ENCODE data around the gene CHD6. TPM values are rescaled to one million over a fixed set of nuclear protein-coding genes. Genes with fewer than 3 reads are reported as not detected.

CHD6 gene
- total RNA-seq, 1 experiment from 2014 or later = 14.2 TPM

DNA sequence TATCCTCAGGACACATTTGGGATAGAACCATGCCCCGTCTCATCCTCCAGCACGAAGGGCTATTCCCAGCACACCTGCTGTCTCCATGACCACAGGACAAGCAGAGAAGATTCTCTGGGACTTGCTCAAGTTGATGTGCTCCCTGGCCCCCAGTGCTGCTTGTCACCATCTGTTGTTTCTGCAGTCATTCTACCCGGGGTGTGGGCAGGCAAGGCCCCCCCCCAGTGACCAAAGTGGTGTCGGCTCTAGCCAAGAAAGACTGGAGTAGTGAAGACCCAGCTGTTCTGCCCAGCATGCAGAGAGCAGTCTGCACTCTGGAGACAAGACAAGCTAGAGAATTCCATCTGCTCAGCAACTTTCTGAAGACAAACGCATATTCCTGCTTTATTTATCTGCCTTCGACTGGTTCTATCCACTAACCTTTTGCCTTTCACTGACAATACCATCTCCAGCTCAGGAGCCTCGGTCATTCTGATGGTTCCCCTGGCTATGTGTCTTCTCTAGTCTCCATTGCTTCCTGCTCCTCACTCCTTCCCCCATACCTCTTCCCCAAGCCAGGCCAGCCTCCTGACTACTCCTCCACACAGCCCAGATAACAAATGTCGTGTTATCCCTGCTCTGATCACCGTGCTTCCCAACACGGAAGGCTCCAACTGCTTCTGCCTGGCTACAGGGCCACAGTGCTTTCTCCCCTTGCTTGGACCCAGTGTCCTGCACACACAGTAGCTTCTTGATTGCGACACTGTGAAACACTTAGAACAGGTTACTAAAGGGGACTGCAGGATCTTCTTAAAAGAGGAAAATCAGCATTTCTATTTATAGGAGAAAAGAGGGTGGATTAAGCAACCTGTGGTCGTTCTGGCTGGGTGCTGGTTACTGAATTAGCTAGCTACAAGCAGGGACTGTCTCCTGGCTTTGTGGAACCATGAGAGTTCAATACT, 164.9 kb downstream of the CHD6 start:
- DNase-seq (ENCODE audit: low spot score) = peak; percentile 45
- in situ Hi-C loops (cut with HindIII; ENCODE audit: low sequenced_read_pairs) = no loop called here

DNA sequence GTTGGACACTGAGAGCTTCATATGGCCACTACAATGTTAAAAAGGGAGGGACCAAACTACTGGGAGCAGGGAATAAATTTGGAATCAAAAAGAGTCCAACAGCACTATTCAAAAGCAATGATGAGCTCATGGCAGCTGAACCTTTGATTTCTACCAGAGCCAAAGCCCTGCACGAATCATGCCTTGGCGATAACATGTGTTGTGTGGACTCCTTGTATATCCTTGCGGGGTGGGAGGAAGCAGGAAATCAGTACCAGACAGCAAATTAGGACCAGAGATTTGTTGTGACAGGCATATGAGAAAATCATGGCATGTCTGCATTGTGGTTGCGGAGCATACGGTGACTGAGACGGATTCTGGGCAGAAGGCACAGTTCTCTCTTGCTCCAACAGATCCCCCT, 166.0 kb downstream of the CHD6 start:
- in situ Hi-C loops (cut with HindIII; ENCODE audit: low sequenced_read_pairs) = no loop called here
- DNase-seq (ENCODE audit: low spot score) = no peak

DNA sequence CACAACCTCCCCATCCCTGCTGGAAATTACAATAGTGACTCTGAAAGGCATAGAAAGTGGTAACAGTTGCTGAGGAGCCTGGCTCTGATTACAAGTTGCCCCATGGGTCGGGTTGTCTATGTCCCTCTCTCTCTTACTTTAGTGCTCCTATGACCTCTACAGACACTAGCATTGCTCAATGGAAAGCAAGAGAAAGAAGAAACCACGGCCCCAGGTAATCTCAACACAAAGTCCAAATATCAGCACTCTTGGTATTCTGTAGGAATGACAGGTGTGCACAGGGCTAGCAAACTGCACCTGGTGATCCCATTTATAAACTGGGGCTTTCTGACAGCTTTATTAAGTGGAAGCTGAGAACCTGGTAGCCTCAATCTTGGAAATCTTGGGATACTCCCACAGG, 171.2 kb downstream of the CHD6 start:
- no peak for DNase-seq (ENCODE audit: low spot score)
- in situ Hi-C loops (cut with HindIII; ENCODE audit: low sequenced_read_pairs) = no loop called here

DNA sequence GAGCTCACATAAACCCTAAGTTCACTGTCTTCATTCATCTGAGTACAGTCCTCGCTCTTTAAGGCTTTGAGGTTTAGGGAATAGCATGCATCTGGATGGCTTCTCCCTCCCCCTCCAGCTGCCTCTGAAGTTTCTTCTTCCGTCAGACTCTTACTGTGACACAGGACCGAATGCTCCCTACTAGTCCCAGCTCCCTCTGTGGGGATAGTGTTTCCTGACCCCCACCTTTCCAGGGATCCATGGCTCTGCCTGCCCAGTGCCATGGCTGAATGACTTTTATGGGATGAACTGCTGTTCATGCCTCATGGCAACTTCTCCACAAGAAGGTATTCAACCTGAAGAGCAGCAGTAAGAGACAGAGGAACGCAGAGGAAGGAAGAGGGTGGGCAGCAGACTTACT, 171.7 kb downstream of the CHD6 start:
- in situ Hi-C loops (cut with HindIII; ENCODE audit: low sequenced_read_pairs) = no loop called here
- no peak for DNase-seq (ENCODE audit: low spot score)

DNA sequence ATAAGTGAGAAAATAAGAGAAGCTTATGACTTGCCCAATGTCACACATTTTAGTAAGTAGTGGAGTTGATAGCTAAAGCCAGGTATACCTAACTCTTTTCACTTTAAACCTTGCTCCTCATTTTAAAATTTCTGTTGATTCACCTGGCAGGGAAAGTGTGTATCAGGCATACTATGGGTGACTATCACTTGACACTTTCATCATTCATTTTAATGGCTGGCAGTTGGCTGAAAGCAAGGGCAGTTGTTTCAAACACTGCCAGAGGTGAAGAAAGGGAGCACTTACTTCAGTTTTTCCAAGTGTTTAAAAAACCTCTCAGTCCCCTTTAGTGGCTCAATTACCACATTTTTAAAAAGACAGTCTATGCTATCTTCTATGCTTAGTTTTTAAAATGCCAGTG, 173.4 kb downstream of the CHD6 start:
- in situ Hi-C loops (cut with HindIII; ENCODE audit: low sequenced_read_pairs) = no loop called here

DNA sequence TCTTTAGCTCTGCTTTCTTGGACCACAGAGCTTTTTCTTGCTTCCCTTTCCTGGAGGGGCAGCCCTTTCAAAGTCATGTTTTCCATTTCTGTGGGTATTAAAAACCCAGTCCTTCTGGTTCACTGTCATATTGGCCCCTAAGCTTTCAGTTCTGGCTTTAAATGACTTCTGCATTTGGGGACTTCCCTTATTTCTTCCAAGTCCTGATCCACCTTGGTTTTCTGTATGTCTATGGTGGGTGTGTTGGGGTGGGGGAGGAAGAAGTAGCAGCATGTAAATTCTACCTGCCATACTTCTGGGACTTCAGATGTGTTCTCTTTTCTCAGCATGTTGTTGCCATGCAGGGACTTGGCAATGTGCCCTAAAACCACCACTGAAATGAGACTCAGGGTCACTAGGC, 174.5 kb downstream of the CHD6 start:
- in situ Hi-C loops (cut with HindIII; ENCODE audit: low sequenced_read_pairs) = no loop called here
- no peak for DNase-seq (ENCODE audit: low spot score)

More for the DNA sequence above, 173.4 kb downstream of the CHD6 start:
- no peak for DNase-seq (ENCODE audit: low spot score)

DNA sequence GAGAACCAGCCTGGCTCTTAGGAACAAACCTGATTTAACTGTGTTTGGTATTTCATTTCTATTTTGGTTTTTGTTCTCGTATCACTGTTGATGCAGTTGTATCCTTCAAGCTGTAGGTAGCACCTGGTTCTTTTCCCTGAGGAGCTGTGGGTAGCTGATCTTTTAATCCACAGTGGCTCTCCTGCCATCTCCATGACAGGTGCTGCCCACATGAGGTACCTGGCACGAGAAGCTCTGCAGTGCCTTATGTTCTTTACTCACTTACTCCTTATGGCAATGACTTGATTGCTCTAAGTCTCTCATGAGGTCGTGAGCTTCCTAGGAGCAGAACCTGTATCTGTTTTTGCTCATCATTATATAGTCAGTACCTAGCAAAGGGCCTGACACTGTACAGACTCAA, 177.3 kb downstream of the CHD6 start:
- peak; percentile 70 for DNase-seq (ENCODE audit: low spot score)
- in situ Hi-C loops (cut with HindIII; ENCODE audit: low sequenced_read_pairs) = no loop called here

DNA sequence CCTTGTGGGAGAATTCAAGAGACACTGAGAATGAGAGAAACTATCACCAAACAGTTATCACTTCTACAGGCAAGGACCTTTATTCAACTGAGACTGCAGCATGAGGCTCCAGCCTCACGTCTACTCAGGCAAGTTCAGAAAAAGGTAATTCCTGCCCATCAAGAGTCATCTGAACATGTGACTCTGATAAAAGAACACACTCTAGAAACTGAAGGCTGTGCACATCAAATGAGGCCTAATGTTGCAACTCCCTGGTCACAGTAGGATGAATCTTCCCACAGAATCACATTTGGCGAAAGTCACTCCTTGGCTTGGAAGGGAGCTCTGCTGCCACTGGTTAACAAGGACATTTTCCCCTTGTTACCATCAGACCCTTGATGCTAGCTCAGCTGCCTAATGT, 180.3 kb downstream of the CHD6 start:
- DNase-seq (ENCODE audit: low spot score) = no peak
- in situ Hi-C loops (cut with HindIII; ENCODE audit: low sequenced_read_pairs) = no loop called here

DNA sequence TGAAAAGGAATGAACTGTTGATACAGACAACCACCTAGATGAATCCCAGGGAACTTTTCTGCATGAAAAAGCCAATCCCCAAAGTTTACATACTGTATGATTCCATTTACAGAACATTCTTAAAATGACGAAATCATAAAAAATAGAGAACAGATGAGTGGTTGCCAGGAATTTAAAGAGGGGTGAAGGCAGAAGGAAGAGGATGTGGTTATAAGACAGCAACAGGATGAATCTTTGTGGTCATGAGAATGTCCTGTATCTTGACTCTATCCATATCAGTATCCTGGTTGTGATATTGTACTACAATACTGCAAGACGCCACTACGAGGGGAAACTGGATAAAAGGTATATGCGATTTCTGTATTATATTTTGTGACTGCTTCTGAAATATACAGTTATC, 181.5 kb downstream of the CHD6 start:
- no peak for DNase-seq (ENCODE audit: low spot score)
- in situ Hi-C loops (cut with HindIII; ENCODE audit: low sequenced_read_pairs) = no loop called here

DNA sequence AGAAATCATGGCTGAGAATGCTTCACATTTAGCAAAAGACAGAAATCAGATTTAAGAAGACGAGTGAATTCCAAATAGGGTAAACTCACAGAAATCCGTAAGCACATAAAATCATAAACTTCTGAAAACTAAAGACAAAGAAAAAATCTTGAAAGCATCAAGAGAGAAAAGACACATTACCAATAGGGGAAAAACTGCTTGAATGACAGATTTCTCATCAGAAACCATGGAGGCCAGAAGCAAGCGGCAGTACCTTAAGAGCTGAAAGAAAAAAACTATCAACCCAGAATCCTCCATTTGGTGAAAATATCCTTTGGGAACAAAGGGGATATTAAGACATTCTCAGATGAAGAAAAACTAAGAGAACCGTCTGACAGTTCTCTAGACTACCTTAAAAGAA, 185.0 kb downstream of the CHD6 start:
- DNase-seq (ENCODE audit: low spot score) = no peak
- in situ Hi-C loops (cut with HindIII; ENCODE audit: low sequenced_read_pairs) = no loop called here

DNA sequence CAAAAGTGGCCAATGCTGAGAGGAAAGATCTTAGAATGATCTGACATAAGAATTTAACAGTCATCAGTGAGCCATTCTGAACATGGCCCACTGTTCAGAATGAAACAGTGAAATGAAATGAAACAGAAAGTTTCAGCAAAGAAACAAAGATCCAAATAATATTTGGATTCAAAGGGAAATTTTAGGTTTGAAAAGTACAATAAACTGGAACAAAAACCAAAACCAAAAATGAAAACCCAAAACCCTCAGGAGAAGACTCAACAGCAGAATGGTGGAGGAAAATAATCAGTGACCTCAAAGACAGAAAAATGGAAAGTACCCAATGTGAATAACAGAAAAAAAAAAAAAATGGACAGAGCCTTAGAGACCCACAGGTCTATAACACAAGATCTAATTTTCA, 185.4 kb downstream of the CHD6 start:
- DNase-seq (ENCODE audit: low spot score) = no peak
- in situ Hi-C loops (cut with HindIII; ENCODE audit: low sequenced_read_pairs) = no loop called here

DNA sequence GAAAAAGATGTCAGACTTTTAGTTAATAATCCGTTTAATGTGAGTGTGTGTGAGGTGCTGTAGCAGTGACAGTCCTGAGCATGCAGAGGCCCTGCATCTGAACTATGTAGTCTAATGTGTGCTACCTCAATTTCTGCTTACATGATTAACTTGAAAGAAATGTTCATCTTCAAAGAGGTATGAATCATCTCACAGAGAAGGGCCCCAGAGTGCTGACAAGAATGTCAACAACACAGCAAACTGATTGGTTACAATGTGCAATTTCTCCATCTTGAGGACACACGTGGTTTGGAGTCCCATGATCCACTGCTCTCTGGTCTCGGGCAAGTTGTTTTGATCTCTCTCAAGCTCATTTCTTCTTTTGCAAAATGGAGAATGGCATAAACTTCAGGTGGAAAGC, 189.9 kb downstream of the CHD6 start:
- in situ Hi-C loops (cut with HindIII; ENCODE audit: low sequenced_read_pairs) = no loop called here
- DNase-seq (ENCODE audit: low spot score) = no peak

DNA sequence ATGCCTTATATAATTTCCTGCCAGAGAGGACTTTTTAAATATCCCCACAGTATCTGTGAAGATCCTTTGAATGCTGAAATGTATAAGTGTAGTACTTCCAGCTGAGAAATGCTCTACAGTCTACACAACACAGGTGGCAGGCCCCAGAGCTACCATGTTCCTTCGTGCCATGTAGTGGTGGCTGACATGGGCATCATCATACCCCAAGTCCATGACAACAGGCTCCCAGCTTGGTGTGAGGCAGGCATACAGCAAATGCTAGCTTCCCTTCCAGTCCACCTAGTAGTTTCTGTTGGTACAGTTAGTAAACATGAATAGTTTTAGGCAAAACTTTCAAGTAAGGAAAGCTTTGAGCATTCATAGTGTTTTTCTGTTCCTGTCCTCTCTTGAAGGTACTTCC, 190.3 kb downstream of the CHD6 start:
- no peak for DNase-seq (ENCODE audit: low spot score)
- in situ Hi-C loops (cut with HindIII; ENCODE audit: low sequenced_read_pairs) = no loop called here

DNA sequence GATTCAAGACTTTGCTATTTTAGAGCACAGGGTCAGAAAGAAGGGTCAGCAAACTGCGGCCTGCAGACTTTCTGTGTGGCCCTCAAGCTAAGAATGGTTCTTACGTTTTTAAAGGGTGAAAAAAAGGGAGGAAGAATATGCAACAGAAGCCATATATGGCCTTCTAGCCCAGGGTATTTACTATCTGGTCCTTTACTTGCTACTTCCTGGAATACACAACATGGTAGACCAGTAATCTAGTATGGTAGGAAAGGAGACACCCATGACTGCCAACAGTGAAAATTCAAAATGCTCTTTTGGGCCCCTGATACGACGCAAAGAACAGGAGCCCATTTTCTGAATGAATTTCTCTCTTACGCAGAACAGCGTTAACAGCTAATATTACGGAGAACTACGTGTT, 191.2 kb downstream of the CHD6 start:
- no peak for DNase-seq (ENCODE audit: low spot score)
- in situ Hi-C loops (cut with HindIII; ENCODE audit: low sequenced_read_pairs) = no loop called here

DNA sequence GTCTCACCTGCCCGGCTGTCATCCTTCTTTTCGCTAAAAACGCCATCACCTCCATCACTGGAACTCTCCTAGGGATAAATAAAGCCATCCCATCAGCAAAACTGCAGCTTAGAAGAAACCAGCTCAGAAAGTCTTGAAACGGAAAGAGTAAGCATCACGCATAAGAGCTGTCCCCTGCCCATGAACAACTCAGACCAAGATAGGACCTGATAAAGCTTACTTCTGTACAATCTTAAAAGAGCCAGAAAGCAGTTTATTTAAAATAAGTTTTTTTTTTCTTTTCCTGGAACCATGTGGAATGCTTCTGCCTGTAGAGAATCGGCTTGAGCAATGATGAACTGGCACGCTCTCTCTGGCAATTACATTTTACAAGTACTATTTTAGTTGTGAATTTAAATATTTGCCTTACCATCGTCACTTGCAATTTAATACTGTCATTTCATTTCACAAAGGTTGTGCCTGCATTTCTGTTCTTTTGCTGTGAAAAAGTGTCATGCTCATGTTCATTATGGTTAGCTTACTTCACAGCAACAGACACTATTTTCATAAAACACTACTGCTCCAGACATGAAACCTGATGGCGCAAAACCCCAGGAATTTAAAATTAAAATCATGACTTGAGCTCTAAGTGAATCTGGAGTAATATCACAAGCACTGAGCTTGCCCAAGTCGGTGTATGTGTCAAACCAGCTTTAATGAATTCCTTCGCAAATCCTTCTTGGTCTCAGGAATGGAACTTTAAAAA, 191.9 kb downstream of the CHD6 start:
- no peak for DNase-seq (ENCODE audit: low spot score)
- in situ Hi-C loops (cut with HindIII; ENCODE audit: low sequenced_read_pairs) = no loop called here

DNA sequence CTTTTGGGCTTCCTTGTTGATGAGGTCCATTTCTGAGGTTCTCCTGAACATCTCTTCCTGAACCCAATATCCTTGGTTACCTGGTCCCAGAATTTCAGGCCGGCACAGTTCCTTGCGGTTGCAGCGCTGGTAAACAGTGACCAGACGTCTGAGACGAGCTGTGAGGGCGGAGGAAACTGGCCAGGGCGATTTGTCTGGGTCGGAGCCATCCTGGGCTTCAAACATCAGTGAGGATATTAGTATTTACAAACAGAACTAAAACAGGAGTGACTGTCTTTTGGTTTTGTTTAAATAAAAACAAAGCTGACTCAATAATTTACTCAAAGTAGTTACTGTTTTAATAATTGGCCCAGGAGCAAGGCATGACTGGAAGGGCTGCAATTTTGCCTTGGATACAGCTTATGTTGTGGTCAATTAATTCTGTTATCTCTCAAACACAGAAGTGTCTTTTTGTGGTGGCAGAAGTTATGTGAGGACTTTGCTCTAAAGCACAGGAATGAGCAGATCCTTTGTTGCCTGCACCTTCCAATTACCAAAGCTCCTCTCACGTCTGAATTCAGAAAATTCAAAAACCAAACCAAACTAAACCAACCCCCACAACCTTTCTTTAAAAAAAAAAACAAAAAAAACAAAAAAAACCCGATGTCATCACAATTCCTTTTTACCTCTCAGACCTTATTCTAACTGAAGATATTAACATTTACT, 192.8 kb downstream of the CHD6 start:
- in situ Hi-C loops (cut with HindIII; ENCODE audit: low sequenced_read_pairs) = no loop called here
- DNase-seq (ENCODE audit: low spot score) = no peak

DNA sequence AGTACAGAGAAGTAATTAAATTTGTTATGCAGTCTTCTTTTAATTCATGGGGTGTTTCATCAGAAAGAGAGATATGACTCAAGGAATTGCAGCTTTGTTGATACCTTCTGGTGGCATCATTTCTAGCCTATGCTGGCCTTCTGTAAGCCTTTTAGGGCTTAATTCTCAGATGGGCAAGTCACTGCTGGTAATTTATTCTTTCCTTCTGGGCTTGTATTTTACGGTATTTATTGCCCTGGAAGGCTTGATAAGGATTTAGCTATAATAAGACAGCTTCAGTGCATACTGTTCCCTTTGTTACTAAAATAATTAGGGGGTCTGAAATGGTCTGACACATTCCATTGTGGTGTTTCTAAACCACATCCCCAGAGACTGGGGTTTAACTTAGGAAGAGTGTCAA, 193.6 kb downstream of the CHD6 start:
- no peak for DNase-seq (ENCODE audit: low spot score)
- in situ Hi-C loops (cut with HindIII; ENCODE audit: low sequenced_read_pairs) = no loop called here

DNA sequence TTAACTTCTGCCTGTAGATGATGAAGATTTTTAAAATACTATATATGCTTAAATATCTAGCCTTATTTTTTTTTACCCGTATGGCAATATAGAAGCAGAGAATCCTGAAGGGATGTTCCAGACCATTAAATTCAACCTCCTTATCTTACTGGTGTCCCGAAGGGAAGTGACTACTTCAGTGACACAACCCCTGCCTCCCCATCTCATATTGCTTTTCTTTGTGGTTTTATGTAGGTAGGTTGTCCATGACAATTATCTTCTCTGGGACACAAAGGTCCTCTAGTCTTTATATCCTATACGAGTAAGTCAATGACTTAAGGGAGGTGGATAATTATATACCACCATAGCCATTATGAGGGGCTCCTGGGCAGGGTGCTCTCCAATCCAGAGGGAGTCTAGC, 194.2 kb downstream of the CHD6 start:
- no peak for DNase-seq (ENCODE audit: low spot score)
- in situ Hi-C loops (cut with HindIII; ENCODE audit: low sequenced_read_pairs) = no loop called here

DNA sequence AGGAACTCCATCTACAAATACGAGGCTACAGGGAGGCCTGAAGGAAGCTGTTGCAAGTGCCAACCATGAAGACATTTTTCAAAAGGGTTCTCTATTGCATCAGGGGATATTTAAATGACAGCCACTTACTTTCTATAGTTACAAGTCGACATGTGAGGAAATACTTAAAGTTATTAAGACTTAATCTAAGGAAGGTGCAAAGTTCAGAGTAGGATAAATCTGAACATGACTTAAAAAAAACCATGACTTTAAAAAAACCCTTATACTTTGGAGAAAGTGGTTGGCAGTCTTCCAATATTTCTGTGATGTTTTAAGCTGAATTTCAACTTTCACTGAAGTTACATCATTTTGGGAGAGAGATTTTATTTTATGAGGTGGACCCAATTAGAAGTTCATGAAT, 195.2 kb downstream of the CHD6 start:
- DNase-seq (ENCODE audit: low spot score) = no peak
- in situ Hi-C loops (cut with HindIII; ENCODE audit: low sequenced_read_pairs) = no loop called here

DNA sequence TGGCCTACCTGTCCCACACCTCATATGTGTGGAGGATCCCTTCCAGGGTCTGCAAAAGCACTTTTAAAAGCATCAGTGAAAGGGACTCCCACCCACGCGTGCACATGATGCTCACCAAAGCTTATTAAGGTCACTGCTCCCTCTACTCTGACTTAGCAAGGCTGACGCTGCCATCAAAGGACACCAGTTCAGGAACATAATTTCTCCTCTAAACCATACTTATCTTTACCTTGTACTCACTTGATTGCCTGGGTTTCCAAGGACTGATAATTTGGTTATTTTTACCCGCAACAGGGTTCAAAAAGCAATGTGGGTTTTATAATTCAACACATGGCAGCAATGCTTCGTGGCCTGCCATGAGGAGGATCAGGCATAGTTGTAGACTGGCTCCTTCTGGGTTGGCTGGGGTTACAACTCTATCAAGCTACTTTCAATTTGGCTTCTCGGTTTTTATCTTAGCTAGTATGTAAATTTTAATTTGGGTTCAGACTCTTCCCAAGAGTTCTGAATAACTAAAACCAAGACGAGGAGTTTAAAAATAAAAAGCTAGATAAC, 199.4 kb downstream of the CHD6 start:
- in situ Hi-C loops (cut with HindIII; ENCODE audit: low sequenced_read_pairs) = no loop called here
- DNase-seq (ENCODE audit: low spot score) = no peak
